ENCODE measurements around the gene FGFBP3. TPM values are rescaled to one million over a fixed set of nuclear protein-coding genes. Genes with fewer than 3 reads are reported as not detected.
A peak's percentile ranks its signal among the peaks of the same experiment; 100 is the strongest.

Gene FGFBP3, protein sequence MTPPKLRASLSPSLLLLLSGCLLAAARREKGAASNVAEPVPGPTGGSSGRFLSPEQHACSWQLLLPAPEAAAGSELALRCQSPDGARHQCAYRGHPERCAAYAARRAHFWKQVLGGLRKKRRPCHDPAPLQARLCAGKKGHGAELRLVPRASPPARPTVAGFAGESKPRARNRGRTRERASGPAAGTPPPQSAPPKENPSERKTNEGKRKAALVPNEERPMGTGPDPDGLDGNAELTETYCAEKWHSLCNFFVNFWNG
- 1 to 10 TPM in 5 of 6 donors, under 1 TPM in 1; 0.79 to 2.4 (median 1.4) TPM for polyA plus RNA-seq (ENCODE audit: low read depth in 6 of 6)

- Mint-ChIP-seq H3K4me3 (peak within 1 kb of the TSS; percentile 92 to 98 (median 95)), H3K27me3 (peaks cover 0 to 6% (median 0%) of the 10 kb centered on the region in 3 donors), H3K36me3 (no peaks in the 10 kb centered on the region), H3K4me1 (peaks cover 16 to 22% (median 21%) of the 10 kb centered on the region in 3 donors), H3K27ac (peak within 1 kb of the TSS in 5 of 6 donors; percentile 65 to 91 (median 88)), H3K9me3 (peaks cover 0 to 3% (median 0%) of the 10 kb centered on the region in 7 donors)
- peak in 1 of 2 donors; percentile 8 for ATAC-seq (ENCODE audit: low read depth in 2 of 2)
- DNase-seq: no peak
Observed at GRCh38 chr10:91909117-91909677, at the start of gene FGFBP3. Gene FGFBP3, minus strand, starts transcription at chr10:91909486. Its CDS starts 517 bp downstream, at chr10:91908969.

DNA sequence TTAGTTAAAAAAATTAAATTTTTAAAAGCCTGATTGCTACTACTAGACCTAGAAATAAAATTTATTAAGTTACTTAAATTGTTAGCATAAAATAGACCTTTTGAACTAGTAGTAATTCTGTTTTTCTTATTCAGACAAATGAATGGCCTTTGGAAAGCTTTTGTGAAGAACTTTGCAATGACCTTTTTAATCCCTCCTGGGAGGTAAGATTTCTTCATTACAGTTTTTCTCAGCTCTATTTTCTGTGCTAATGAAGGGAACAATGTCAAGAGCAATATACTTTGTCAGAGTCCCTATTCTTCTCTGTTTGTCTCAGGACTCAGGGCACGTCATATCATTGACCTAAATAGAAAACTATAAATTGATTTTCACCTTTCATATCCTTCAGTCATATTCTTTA is 47.8 kb upstream of the FGFBP3 start:
- Mint-ChIP-seq H3K4me3 (no peak overlapping the region), H3K27ac (peak overlapping the region in 1 of 6 donors; percentile 8), H3K27me3 (no peaks in the 10 kb centered on the region), H3K4me1 (peaks cover 0 to 3% (median 0%) of the 10 kb centered on the region in 3 donors), H3K9me3 (no peaks in the 10 kb centered on the region), H3K36me3 (peaks cover 26 to 27% of the 10 kb centered on the region in 2 donors)
- no peak for DNase-seq
- no peak for ATAC-seq (ENCODE audit: low read depth in 2 of 2)

GRCh38 chr10:91955114-91955513 is 45.8 kb upstream of the FGFBP3 start:
- Mint-ChIP-seq H3K9me3 (no peaks in the 10 kb centered on the region), H3K4me3 (no peak overlapping the region), H3K4me1 (peaks cover 0 to 4% (median 0%) of the 10 kb centered on the region in 3 donors), H3K27me3 (no peaks in the 10 kb centered on the region), H3K36me3 (peaks cover 27% of the 10 kb centered on the region in 2 donors), H3K27ac (peak overlapping the region in 1 of 6 donors; percentile 52)
- ATAC-seq (ENCODE audit: low read depth in 2 of 2): no peak
- DNase-seq: no peak

- Mint-ChIP-seq H3K27me3 (no peaks in the 10 kb centered on the region), H3K36me3 (peaks cover 17 to 20% of the 10 kb centered on the region in 2 donors), H3K27ac (no peak overlapping the region), H3K9me3 (no peaks in the 10 kb centered on the region), H3K4me1 (peaks cover 0 to 4% (median 0%) of the 10 kb centered on the region in 3 donors), H3K4me3 (no peak overlapping the region)
- DNase-seq: no peak
- no peak for ATAC-seq (ENCODE audit: low read depth in 2 of 2)
Observed at GRCh38 chr10:91953600-91954160, 44.4 kb upstream of the FGFBP3 start.

- H3K9me3 Mint-ChIP-seq: no peaks in the 10 kb centered on the region
- no peak for DNase-seq
- no peak overlapping the region for H3K4me3 Mint-ChIP-seq
- H3K36me3 Mint-ChIP-seq: peaks cover 0 to 11% of the 10 kb centered on the region in 2 donors
- no peak for ATAC-seq (ENCODE audit: low read depth in 2 of 2)
- H3K4me1 Mint-ChIP-seq: peaks cover 0 to 2% (median 0%) of the 10 kb centered on the region in 3 donors
- H3K27ac Mint-ChIP-seq: peak overlapping the region in 1 of 6 donors; percentile 37
- H3K27me3 Mint-ChIP-seq: no peaks in the 10 kb centered on the region
Observed at GRCh38 chr10:91944880-91945630, 35.8 kb upstream of the FGFBP3 start.

- Mint-ChIP-seq H3K4me1 (peaks cover 5 to 17% (median 17%) of the 10 kb centered on the region in 3 donors), H3K4me3 (no peak overlapping the region), H3K27me3 (no peaks in the 10 kb centered on the region), H3K27ac (no peak overlapping the region), H3K36me3 (peaks cover 2 to 15% of the 10 kb centered on the region in 2 donors), H3K9me3 (no peaks in the 10 kb centered on the region)
- DNase-seq (no peak), ATAC-seq (ENCODE audit: low read depth in 2 of 2) (no peak)
Observed at GRCh38 chr10:91941426-91941825, 32.1 kb upstream of the FGFBP3 start.

GRCh38 chr10:91939653-91940052 is 30.4 kb upstream of the FGFBP3 start:
- Mint-ChIP-seq H3K4me1 (peaks cover 15 to 24% (median 20%) of the 10 kb centered on the region in 3 donors), H3K27ac (no peak overlapping the region), H3K27me3 (no peaks in the 10 kb centered on the region), H3K4me3 (no peak overlapping the region), H3K36me3 (peaks cover 9 to 13% of the 10 kb centered on the region in 2 donors), H3K9me3 (no peaks in the 10 kb centered on the region)
- ATAC-seq (ENCODE audit: low read depth in 2 of 2) (no peak), DNase-seq (no peak)

- ATAC-seq (ENCODE audit: low read depth in 2 of 2): no peak
- H3K9me3 Mint-ChIP-seq: no peaks in the 10 kb centered on the region
- H3K4me1 Mint-ChIP-seq: peaks cover 41 to 51% (median 47%) of the 10 kb centered on the region in 3 donors
- no peak overlapping the region for H3K27ac Mint-ChIP-seq
- H3K36me3 Mint-ChIP-seq: peaks cover 10 to 19% of the 10 kb centered on the region in 2 donors
- H3K27me3 Mint-ChIP-seq: no peaks in the 10 kb centered on the region
- no peak overlapping the region for H3K4me3 Mint-ChIP-seq
- no peak for DNase-seq
Observed at GRCh38 chr10:91935886-91936285, 26.6 kb upstream of the FGFBP3 start.

DNA sequence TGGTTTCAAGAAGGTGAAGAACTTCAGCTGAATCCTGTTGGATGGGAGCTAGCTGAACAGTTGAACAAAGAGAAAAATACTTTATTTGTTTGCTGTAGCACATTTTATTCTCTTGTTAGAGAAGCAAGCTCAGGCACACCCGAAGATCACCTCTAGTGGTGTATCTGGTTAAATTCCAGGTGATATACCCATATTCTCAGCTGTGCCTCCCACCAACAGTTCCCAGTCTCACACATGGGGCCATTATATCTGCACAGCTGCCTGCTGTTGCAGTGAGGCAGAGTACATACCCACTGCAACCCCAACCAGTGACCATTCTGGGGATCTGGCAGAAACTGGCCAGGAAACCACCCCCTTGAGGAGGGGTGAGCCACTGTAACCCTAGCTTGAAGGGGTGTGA is 23.5 kb upstream of the FGFBP3 start:
- peaks cover 6 to 19% of the 10 kb centered on the region in 2 donors for H3K36me3 Mint-ChIP-seq
- no peaks in the 10 kb centered on the region for H3K27me3 Mint-ChIP-seq
- ATAC-seq (ENCODE audit: low read depth in 2 of 2) (no peak), DNase-seq (no peak)
- H3K4me3 Mint-ChIP-seq: peak overlapping the region in 2 of 8 donors; percentile 1 to 18
- peak overlapping the region in 2 of 6 donors; percentile 80 to 88 for H3K27ac Mint-ChIP-seq
- H3K4me1 Mint-ChIP-seq: peaks cover 42 to 43% (median 43%) of the 10 kb centered on the region in 3 donors
- H3K9me3 Mint-ChIP-seq: no peaks in the 10 kb centered on the region

DNA sequence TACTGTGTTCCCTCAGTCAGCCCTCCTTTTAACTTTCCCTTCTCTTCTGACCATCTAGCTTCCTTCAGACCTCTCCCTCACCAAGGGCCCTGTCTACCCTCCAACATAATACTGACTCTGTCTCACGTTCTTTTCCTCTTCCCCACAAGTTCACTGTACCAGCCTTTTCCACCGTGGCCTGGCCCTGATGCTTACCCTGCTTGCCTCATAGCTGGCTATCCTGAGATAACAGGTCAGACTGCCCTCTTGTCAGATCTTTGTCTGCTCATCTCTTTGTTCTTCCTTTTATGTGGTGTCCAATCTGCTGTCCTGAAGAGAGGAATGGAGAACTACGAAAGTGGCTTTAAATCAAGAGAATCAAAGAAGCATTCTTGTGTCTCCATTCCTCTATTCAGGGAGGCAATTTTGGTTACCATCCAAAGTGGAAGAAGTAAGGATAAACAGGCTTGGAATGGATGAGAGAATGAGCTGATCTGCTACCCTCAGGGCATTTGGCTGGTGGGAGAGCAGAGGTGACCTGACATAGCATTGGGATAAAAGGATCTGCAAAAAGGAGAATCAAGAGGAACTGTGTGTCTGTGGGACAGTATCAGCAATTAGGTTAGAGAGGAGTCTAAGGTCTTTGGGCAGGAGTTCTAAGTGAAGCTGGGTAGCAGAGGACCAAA is 22.4 kb upstream of the FGFBP3 start:
- no peaks in the 10 kb centered on the region for H3K27me3 Mint-ChIP-seq
- DNase-seq (no peak), ATAC-seq (ENCODE audit: low read depth in 2 of 2) (no peak)
- no peaks in the 10 kb centered on the region for H3K9me3 Mint-ChIP-seq
- H3K36me3 Mint-ChIP-seq: peaks cover 6 to 24% of the 10 kb centered on the region in 2 donors
- H3K4me1 Mint-ChIP-seq: peaks cover 41 to 48% (median 46%) of the 10 kb centered on the region in 3 donors
- H3K27ac Mint-ChIP-seq: peak overlapping the region in 4 of 6 donors; percentile 68 to 94 (median 80)
- H3K4me3 Mint-ChIP-seq: no peak overlapping the region

DNA sequence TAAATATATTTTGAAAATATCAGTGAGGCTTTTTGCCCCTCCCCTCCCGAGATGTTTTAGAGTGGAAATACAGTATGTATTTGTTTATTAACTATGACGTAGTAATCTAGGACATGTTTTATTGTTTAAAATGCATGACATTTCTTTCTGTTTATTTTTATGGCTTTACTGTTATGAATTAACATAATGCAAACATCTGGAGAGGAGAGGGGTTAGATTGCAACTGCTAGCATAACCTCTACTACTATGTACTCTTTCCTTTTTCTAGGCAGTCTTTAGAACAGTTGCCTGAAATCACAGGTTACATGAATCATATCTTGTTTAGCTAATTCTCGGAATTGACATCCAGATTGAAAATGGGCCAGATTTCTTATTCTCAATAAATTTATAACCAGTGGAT is 21.7 kb upstream of the FGFBP3 start:
- Mint-ChIP-seq H3K36me3 (peaks cover 6 to 24% of the 10 kb centered on the region in 2 donors), H3K27me3 (no peaks in the 10 kb centered on the region), H3K27ac (no peak overlapping the region), H3K4me3 (no peak overlapping the region), H3K4me1 (peaks cover 43 to 55% (median 47%) of the 10 kb centered on the region in 3 donors), H3K9me3 (no peaks in the 10 kb centered on the region)
- no peak for ATAC-seq (ENCODE audit: low read depth in 2 of 2)
- no peak for DNase-seq

- peak overlapping the region; percentile 47 to 98 (median 95) for H3K4me3 Mint-ChIP-seq
- peaks cover 0 to 13% of the 10 kb centered on the region in 2 donors for H3K36me3 Mint-ChIP-seq
- H3K9me3 Mint-ChIP-seq: no peaks in the 10 kb centered on the region
Observed at GRCh38 chr10:91925022-91925320, 15.7 kb upstream of the FGFBP3 start.

More at GRCh38 chr10:91925022-91925320, 15.7 kb upstream of the FGFBP3 start:
- Mint-ChIP-seq H3K4me1 (peaks cover 34 to 48% (median 38%) of the 10 kb centered on the region in 3 donors), H3K27ac (peak overlapping the region in 4 of 6 donors; percentile 98 to 99 (median 99)), H3K27me3 (no peaks in the 10 kb centered on the region)
- no peak for ATAC-seq (ENCODE audit: low read depth in 2 of 2)
- no peak for DNase-seq

Data from naive B cell (primary cell).